ENCODE measurements around the gene TGFB2. TPM values are rescaled to one million over a fixed set of nuclear protein-coding genes. Genes with fewer than 3 reads are reported as not detected.

The TGFB2 gene
- total RNA-seq, 1 donor from 2014 or later: not detected

GRCh38 chr1:218400624-218401023 is 55.5 kb downstream of the TGFB2 start:
- Mint-ChIP-seq H3K4me1 (no peaks in the 10 kb centered on the region), H3K27ac (no peak overlapping the region), H3K27me3 (no peaks in the 10 kb centered on the region), H3K36me3 (ENCODE audit: low read depth) (no peaks in the 10 kb centered on the region), H3K9me3 (no peaks in the 10 kb centered on the region), H3K4me3 (no peak overlapping the region)
- intact Hi-C loops (cut with micrococcal nuclease): no loop called here
- no peak for DNase-seq

- no peaks in the 10 kb centered on the region for H3K27me3 Mint-ChIP-seq
- H3K4me3 Mint-ChIP-seq: no peak overlapping the region
- no peaks in the 10 kb centered on the region for H3K4me1 Mint-ChIP-seq
- H3K27ac Mint-ChIP-seq: no peak overlapping the region
- intact Hi-C loops (cut with micrococcal nuclease): no loop called here
- H3K36me3 Mint-ChIP-seq (ENCODE audit: low read depth): no peaks in the 10 kb centered on the region
- no peaks in the 10 kb centered on the region for H3K9me3 Mint-ChIP-seq
- DNase-seq: no peak
Measured at GRCh38 chr1:218401441-218401997, 56.4 kb downstream of the TGFB2 start.

GRCh38 chr1:218401998-218402785 is 57.1 kb downstream of the TGFB2 start:
- H3K27me3 Mint-ChIP-seq: no peaks in the 10 kb centered on the region
- H3K36me3 Mint-ChIP-seq (ENCODE audit: low read depth): no peaks in the 10 kb centered on the region
- intact Hi-C loops (cut with micrococcal nuclease): no loop called here
- no peaks in the 10 kb centered on the region for H3K4me1 Mint-ChIP-seq
- DNase-seq: no peak
- H3K4me3 Mint-ChIP-seq: no peak overlapping the region
- H3K27ac Mint-ChIP-seq: no peak overlapping the region
- no peaks in the 10 kb centered on the region for H3K9me3 Mint-ChIP-seq

GRCh38 chr1:218402786-218403120 is 57.6 kb downstream of the TGFB2 start:
- Mint-ChIP-seq H3K9me3 (no peaks in the 10 kb centered on the region), H3K36me3 (ENCODE audit: low read depth) (no peaks in the 10 kb centered on the region), H3K27ac (no peak overlapping the region), H3K4me3 (no peak overlapping the region), H3K27me3 (no peaks in the 10 kb centered on the region), H3K4me1 (no peaks in the 10 kb centered on the region)
- DNase-seq: no peak
- intact Hi-C loops (cut with micrococcal nuclease): no loop called here

- intact Hi-C loops (cut with micrococcal nuclease): no loop called here
- H3K4me3 Mint-ChIP-seq: no peak overlapping the region
- no peak overlapping the region for H3K27ac Mint-ChIP-seq
- no peaks in the 10 kb centered on the region for H3K36me3 Mint-ChIP-seq (ENCODE audit: low read depth)
- H3K27me3 Mint-ChIP-seq: no peaks in the 10 kb centered on the region
- no peak for DNase-seq
- H3K9me3 Mint-ChIP-seq: no peaks in the 10 kb centered on the region
- H3K4me1 Mint-ChIP-seq: no peaks in the 10 kb centered on the region
Measured at GRCh38 chr1:218403300-218403699, 58.2 kb downstream of the TGFB2 start.

GRCh38 chr1:218407630-218408029 is 62.5 kb downstream of the TGFB2 start:
- Mint-ChIP-seq H3K4me1 (no peaks in the 10 kb centered on the region), H3K36me3 (ENCODE audit: low read depth) (no peaks in the 10 kb centered on the region), H3K9me3 (no peaks in the 10 kb centered on the region), H3K27me3 (no peaks in the 10 kb centered on the region), H3K4me3 (no peak overlapping the region), H3K27ac (no peak overlapping the region)
- intact Hi-C loops (cut with micrococcal nuclease): no loop called here
- DNase-seq: no peak

GRCh38 chr1:218408135-218408534 is 63.0 kb downstream of the TGFB2 start:
- Mint-ChIP-seq H3K4me3 (no peak overlapping the region), H3K27me3 (no peaks in the 10 kb centered on the region)

GRCh38 chr1:218408942-218409341 is 63.8 kb downstream of the TGFB2 start:
- intact Hi-C loops (cut with micrococcal nuclease): no loop called here
- Mint-ChIP-seq H3K4me1 (no peaks in the 10 kb centered on the region), H3K27ac (no peak overlapping the region), H3K36me3 (ENCODE audit: low read depth) (no peaks in the 10 kb centered on the region), H3K9me3 (no peaks in the 10 kb centered on the region), H3K27me3 (no peaks in the 10 kb centered on the region), H3K4me3 (no peak overlapping the region)
- no peak for DNase-seq

More at GRCh38 chr1:218408135-218408534, 63.0 kb downstream of the TGFB2 start:
- DNase-seq: no peak
- Mint-ChIP-seq H3K27ac (no peak overlapping the region), H3K4me1 (no peaks in the 10 kb centered on the region), H3K36me3 (ENCODE audit: low read depth) (no peaks in the 10 kb centered on the region), H3K9me3 (no peaks in the 10 kb centered on the region)
- intact Hi-C loops (cut with micrococcal nuclease): no loop called here

GRCh38 chr1:218409946-218410510 is 64.9 kb downstream of the TGFB2 start:
- no peaks in the 10 kb centered on the region for H3K4me1 Mint-ChIP-seq

GRCh38 chr1:218411101-218411500 is 66.0 kb downstream of the TGFB2 start:
- intact Hi-C loops (cut with micrococcal nuclease): no loop called here
- no peaks in the 10 kb centered on the region for H3K9me3 Mint-ChIP-seq
- no peak for DNase-seq
- H3K4me3 Mint-ChIP-seq: no peak overlapping the region
- H3K36me3 Mint-ChIP-seq (ENCODE audit: low read depth): no peaks in the 10 kb centered on the region
- no peak overlapping the region for H3K27ac Mint-ChIP-seq
- H3K27me3 Mint-ChIP-seq: no peaks in the 10 kb centered on the region
- H3K4me1 Mint-ChIP-seq: no peaks in the 10 kb centered on the region

More at GRCh38 chr1:218409946-218410510, 64.9 kb downstream of the TGFB2 start:
- H3K27ac Mint-ChIP-seq: no peak overlapping the region
- no peaks in the 10 kb centered on the region for H3K9me3 Mint-ChIP-seq
- DNase-seq: no peak
- H3K27me3 Mint-ChIP-seq: no peaks in the 10 kb centered on the region
- intact Hi-C loops (cut with micrococcal nuclease): no loop called here
- no peaks in the 10 kb centered on the region for H3K36me3 Mint-ChIP-seq (ENCODE audit: low read depth)
- no peak overlapping the region for H3K4me3 Mint-ChIP-seq

- no peak overlapping the region for H3K4me3 Mint-ChIP-seq
- no peak for DNase-seq
- H3K27me3 Mint-ChIP-seq: no peaks in the 10 kb centered on the region
- no peaks in the 10 kb centered on the region for H3K36me3 Mint-ChIP-seq (ENCODE audit: low read depth)
- intact Hi-C loops (cut with micrococcal nuclease): no loop called here
- H3K27ac Mint-ChIP-seq: no peak overlapping the region
- H3K4me1 Mint-ChIP-seq: no peaks in the 10 kb centered on the region
- H3K9me3 Mint-ChIP-seq: no peaks in the 10 kb centered on the region
Measured at GRCh38 chr1:218412171-218412570, 67.0 kb downstream of the TGFB2 start.

GRCh38 chr1:218413179-218413578 is 68.0 kb downstream of the TGFB2 start:
- Mint-ChIP-seq H3K27ac (no peak overlapping the region), H3K4me3 (no peak overlapping the region), H3K9me3 (no peaks in the 10 kb centered on the region), H3K4me1 (no peaks in the 10 kb centered on the region), H3K36me3 (ENCODE audit: low read depth) (no peaks in the 10 kb centered on the region), H3K27me3 (no peaks in the 10 kb centered on the region)
- no peak for DNase-seq
- intact Hi-C loops (cut with micrococcal nuclease): no loop called here

GRCh38 chr1:218414060-218414728 is 69.1 kb downstream of the TGFB2 start:
- Mint-ChIP-seq H3K27me3 (no peaks in the 10 kb centered on the region), H3K4me1 (no peaks in the 10 kb centered on the region), H3K9me3 (no peaks in the 10 kb centered on the region), H3K36me3 (ENCODE audit: low read depth) (no peaks in the 10 kb centered on the region), H3K27ac (no peak overlapping the region), H3K4me3 (no peak overlapping the region)
- intact Hi-C loops (cut with micrococcal nuclease): no loop called here
- no peak for DNase-seq

- Mint-ChIP-seq H3K27ac (no peak overlapping the region), H3K36me3 (ENCODE audit: low read depth) (no peaks in the 10 kb centered on the region), H3K4me3 (no peak overlapping the region), H3K27me3 (no peaks in the 10 kb centered on the region), H3K4me1 (no peaks in the 10 kb centered on the region), H3K9me3 (no peaks in the 10 kb centered on the region)
- no peak for DNase-seq
- intact Hi-C loops (cut with micrococcal nuclease): no loop called here
Measured at GRCh38 chr1:218415726-218416125, 70.6 kb downstream of the TGFB2 start.

Measured in activated CD4-positive, alpha-beta T cell treated with anti-CD3 and anti-CD28 coated beads, Interleukin-2, amount 10 ng/mL, durations not matched to agents 24 days and 14 days (primary cell).